Limb (tissue), 2 donors: Measurements from ENCODE around the gene AHNAK.
"Not testable (repeated sequence)": the region's sequence is repeated elsewhere in the genome, so short reads cannot be mapped to it uniquely, and the experiment has no call there.

Source experiments
- DNase-seq, 2 donors: peaks; one replicate each; pipeline ENCODE4 v3.0.0-alpha.2; 2016; ENCODE audit errors: extremely low spot score in 2 of 2

The AHNAK gene

DNA sequence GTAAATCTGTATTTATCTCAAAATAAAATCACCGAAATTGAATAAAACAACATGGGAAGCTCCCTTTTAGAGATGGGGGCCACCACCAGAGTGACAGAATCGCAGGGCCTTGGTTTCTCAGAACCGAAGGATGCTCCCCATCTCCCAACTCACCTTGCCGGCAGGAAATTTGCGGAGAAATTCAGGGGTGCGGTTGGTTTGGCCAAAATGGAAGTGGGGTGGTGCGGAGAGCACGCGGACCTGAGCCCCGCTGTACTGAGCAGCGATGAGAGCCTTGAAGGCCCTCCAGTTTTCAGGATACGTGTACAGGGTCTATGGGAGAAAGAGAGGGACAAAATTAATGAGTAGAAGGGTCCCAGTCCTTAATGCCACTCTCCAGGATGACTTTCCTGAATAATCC is 25.8 kb upstream of the AHNAK start:
- DNase-seq: no peak

DNA sequence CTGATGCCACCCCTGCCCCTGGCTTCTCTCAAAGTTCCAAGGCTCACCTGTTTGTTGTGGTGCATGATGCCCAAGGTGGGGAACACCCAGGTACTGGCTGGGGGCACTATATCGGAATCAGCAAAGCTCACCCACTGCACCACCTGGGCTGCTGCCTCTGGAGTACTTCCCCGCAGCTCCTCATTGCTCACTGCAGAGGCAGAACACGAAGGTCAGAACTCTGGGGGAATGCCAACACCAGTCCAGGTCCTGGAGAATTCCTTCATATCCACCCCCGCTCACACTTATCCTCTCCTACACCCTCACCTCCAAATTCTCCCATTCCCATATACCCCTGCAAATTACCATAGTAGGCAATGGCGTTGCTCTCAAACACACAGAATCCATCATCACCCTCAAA is 24.9 kb upstream of the AHNAK start:
- not testable (repeated sequence) for DNase-seq

DNA sequence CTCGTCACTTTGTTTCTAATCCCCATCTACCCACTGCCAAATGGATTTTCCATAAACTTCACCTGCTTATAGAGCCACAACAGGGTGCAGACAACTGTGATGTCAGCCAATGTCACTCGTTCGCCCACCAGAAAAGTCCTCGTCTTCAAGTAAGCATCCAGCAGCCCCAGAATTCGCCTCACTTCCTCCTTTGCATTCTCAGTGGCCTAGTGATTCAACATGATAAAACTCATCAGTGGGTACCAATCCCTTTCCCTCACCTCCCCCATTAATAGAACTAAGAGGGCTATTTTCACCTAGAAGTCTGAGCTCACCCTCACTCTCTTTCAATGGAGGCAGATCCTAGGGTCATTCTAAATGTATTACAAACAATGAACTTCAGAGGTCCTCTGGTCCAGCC is 24.3 kb upstream of the AHNAK start:
- DNase-seq: not testable (repeated sequence)

DNA sequence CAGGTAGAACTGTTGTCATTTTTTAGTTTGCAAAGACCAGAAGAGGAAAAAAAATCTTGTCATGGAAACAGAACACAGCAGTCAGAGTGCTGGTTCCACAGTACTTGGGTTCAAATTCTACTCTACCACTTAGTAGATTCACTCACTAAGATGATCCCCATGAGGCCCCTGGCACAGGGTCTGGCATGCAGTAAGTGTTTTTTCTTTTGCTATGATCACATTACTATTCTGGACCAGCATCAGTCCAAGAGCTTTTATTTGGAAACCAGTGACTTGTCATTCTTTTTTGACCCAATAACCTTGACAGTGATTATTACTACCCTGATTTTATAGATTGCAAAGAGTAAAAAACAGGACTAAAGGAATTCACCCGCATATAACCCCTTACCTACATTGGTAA is 23.0 kb upstream of the AHNAK start:
- no peak for DNase-seq

DNA sequence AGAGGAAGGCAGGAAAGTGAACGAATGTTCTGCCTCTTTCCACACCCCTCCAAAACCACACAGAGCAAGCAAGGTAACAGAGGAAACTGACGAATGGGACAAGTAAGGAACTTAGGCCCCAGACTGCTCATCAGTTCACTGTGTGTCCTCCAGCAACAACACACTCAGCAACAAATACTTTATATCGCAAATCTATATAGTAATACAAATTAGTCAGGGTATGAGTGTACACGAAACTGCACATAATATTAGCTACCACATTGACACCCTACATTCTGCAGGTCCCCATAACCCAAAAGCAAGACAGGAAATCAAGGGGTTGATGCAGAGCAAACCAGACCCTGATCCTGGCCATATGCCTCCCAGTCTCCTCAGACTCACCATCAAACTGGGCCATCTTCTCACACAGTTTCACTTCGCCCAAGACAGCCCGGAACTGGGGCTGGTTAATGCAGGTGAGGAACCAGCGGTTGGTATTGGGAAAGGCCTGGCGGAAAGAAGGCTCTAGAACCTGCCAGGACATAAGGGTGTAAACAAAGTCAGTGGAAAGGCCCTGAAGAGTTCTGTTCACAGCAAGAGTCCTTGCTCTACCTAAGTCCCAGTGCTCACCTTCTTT is 20.5 kb upstream of the AHNAK start:
- no peak for DNase-seq

DNA sequence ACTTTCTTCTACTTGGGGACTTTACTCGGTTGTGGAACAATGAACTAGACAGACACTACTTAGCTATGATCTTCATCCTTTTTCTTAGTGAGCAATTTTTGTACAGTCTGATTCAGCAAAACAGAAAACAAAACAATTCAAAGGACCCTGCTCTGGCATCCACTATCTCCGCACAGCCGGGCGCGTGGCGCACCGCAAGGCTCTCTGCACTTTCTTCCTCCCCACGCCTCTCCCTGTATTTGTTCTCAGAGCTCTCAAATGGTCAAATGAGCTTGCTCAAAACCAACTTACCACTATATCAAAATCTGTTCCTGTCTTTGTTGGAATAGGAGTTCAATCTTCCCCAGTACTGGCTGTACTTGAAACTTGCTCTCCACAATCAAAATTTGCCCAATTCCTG is 19.6 kb upstream of the AHNAK start:
- no peak for DNase-seq

DNA sequence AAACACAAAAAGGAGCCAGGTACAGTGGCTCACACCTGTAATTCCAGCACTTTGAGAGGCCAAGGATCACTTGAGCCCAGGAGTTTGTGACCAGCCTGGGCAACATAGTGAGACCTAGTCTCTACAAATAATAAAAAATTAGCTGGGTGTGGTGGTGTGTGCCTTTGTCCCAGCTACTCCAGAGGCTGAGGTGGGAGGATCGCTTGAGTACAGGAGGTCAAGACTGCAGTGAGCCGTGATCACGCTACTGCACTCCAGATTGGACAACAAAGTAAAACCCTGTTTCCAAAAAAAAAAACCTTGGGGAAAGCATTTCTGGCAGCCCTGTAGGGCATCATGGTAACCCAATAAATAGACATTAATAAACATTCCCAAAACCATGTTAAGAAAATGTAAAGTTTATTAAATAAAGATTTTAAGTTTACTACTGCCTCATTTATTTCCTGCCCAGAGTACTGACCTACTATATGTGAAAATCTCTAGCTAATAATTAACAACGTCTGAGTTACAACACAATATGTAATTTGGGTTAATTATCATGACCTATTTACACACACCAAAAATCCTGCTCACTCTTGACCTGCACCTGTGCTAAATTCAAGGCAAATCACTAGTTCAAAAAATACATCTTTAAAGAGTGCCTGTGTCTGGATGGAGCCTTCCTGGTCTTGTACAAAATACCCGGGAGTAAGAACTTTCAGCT is 18.6 kb upstream of the AHNAK start:
- no peak for DNase-seq

DNA sequence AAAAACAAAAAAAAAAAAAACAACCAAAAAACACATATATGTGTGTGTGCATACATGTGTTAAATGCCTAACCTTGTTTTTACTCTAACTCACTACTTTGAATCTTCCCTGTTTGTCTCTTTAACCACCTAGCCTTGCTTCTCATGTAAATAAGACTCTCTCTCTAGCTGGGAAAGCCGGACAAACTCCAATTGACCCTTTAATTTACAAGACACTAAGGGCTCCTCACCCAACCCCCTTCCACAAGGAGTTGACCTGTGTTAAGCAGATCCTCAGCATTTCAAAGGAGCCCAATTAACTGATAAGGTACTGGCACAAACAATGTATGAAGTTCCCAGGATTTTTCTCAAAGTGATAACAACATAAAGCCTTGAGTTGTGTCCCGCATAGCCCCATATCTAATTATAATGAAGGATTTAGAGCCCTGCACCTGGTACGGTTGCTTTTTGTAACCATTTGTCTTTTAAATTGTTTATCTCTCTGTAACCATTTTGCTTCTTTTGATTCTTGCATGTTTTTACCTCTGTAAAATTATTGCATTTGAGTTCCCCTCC is 15.1 kb upstream of the AHNAK start:
- not testable (repeated sequence) for DNase-seq

DNA sequence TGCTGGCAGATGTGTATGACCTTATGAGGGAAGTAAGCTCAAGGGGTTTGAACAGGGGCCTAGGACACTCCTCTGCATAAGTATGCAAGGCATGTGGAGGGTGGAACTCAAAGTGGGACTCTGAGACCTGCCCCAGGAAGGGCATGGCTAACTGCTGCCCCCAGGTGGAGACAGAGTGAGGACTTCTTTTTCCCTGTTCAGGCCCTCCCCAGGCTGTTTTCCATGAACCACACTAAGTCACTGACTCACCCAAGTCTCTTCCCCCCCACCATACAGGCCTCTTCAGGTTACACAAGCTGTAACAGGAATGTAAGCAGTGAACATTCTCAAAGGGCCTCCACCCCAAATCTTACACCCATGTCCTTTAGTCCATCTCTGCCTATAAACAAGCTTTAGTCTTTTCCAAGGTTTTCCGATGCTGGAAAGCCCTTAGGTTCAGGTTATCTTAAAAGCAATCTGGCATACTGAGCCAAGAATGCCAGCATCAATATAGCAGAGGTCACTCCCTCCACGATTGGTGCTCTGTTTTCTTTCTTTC is 14.0 kb upstream of the AHNAK start:
- DNase-seq: peak; percentile 78 to 82

DNA sequence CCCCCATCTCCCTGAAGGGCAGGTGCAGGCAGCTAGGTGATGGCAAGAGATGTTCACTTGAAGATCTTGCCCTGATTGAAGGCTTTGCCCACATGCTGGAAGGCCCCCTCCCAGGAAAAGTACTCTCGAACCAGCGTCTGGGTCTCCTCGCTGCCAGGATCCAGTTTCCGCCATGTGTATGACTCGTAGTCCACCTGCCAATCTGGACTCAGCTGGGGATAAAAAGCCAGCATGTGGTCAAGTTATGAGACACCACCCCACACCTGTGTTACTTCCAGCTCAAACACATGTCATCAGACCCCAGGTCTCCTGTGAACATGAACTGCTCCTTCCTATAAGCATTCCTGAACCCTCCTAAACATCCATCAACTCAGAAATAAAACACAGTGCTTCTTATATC is 13.0 kb upstream of the AHNAK start:
- DNase-seq: not testable (repeated sequence)

DNA sequence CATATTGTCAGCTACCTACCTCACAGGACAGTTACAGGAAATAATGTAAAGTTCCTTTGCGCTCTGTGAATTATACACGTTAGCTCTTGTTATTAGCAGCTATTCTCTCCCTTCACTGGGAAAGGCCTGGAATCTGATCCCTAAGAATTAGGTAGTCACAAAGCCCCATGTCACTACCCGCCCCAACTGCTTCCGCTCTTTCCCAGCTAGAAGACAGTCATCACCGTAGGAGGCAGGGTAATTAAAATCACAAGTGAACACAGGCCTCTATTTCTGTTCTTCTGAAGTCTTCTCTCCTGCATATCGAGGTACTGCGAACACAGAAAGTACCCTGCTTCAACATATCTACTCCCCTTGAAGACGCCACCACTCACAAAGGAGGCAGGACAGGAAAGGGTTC is 12.6 kb upstream of the AHNAK start:
- no peak for DNase-seq

DNA sequence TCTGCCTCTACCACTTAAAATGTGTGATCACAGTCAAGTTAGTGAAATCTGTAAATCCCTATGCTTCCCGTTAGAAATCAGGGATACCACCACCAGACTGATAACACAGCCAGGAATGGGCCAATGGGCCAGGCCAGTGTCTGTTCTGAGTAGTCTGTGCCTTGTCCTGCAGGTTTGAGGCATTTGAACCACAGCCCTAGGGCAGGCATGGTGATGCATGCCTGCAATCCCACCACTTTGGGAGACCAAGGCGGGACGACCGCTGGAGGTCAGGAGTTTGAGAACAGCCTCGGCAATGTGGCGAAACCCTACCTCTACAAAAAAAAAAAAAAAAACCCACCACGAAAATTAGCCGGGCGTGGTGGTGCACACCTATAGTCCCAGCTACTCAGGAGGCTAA is 12.1 kb upstream of the AHNAK start:
- no peak for DNase-seq

DNA sequence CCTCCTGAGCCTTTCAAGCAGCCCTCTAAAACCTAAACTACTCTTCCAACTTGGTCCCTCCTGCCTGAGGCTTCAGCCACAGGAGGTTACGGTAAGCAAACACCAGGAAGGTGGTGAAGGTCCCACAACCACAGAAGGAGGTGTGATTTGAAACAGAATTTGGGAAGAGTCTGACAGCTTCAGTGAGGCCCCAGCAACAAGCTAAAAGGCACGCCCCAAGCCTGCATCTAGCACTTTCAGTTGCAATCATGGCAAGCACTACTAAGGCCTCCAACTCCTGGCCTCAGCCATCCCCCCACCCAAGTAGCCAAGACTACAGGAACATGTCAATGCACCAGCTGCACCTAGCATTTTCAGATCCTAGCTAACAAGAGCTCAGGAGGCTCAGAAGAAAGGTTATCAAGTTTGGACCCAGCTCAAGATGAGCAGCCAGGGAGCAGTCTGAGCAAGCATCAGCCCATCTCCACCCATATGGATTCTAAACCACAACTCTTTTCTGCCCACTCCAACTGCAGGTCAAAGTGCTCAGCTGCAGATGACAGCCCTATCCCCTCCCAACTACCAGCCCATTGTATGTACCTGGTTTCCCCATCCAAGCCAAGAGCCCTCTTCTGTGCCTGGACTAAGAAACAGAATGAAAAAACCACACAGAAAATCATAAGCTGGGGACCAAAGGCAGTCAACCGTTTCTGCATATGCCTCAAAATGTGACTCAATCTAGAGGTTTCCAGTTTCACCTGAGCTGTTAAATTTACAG is 10.4 kb upstream of the AHNAK start:
- DNase-seq: no peak

DNA sequence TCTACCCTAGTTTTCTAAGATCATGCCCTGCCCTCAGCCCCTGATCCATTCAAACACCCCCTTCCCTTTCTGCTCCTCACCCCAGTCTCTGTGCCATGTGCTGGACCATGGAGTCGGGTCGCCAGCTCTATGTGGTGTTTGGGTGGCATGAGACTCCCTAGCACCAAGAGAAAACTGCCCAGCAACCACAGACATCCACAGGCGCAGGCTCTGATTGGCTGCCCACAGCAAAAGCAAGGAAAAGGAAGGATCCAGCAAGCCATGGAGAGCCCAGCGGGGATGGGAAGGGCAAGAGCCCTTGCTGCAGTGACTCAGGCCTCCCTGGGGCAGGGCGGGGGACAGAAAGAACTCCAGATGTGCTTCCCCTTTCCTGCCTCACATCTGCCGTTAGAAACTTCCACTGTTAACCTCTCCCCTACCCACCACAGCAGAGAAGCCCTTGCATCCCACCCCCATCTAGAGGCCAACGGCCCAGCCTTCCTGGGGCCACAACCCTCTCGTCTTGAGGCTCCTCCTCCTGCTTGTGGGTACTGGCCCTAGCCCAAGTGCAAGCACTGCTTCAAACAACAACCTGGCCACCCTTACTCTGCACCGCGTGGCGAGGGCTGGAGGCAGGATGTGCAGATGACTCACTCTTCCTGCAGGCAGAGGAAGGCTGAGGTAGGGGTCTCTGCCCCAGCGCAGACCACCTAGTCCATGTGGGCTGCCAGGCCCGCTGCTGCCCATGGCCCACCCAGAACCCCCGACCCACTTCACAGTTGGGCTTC is 9.7 kb upstream of the AHNAK start:
- peak; percentile 76 to 78 for DNase-seq

DNA sequence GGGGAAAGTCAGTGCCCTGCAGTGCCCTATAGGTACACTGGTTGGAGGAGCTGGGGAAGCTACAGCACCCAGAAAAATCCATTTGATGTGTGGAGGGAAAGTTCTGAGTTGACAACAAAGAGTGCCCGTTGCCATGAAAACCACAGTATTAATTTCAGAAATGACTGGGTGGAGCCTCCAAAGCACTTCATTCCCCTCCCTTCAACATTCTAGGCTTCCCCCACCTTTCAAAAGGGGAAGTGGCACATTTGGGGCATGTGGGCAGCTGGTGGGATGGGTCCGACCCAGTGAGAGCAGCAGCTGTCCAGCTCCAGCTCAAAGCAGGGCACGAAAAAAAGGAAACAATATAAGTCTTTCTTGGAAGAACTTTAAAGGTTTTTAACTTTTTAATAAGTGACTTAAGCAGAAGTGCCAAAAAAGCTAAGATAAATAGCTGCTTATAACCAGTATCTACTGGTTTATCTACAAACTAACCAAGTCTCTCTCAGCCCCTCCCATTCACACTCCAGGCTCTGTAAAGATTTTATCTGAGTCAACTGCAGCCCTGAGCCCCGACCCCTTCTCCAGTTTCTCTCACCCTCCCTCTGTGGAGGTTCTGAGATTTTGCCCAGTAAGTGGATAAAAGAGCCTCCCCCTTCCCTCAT is 9.0 kb upstream of the AHNAK start:
- peak in 1 of 2 donors; percentile 58 for DNase-seq

DNA sequence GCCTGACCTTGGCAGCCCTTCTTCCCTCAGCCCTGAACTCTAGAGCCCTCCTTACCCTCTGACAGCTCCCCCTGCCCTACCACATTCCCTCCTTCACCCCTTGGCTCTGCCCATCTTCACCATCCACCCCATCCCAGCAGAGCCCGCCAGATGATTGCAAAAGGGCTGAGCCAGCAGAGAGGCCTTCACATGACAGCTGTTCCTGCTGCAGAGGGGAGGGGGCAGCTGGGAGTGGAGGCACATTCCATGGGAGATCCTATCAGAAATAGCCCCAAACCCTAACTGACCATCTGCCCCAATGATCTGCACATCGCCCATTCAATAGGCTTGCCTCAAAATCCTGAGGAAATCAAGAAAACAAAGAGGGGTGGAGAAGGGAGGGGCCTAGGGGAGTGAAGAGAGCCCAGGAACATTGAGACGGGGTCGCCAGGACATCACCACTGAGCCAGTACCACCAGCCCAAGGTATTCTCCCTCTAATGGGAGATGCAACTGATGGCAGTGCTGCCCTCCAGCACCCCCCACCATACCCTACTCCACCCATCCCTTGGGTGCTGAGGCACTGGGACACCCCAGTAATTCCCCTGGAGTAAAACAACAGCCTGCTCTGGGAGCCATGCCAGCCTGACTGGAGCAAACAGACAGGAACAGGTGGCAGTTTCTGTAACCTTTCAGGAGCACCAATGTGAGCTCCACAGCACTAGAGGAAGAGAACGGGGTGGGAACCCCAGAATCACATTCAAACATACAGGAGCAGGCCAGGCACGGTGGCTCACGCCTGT is 8.0 kb upstream of the AHNAK start:
- peak; percentile 53 to 58 for DNase-seq

DNA sequence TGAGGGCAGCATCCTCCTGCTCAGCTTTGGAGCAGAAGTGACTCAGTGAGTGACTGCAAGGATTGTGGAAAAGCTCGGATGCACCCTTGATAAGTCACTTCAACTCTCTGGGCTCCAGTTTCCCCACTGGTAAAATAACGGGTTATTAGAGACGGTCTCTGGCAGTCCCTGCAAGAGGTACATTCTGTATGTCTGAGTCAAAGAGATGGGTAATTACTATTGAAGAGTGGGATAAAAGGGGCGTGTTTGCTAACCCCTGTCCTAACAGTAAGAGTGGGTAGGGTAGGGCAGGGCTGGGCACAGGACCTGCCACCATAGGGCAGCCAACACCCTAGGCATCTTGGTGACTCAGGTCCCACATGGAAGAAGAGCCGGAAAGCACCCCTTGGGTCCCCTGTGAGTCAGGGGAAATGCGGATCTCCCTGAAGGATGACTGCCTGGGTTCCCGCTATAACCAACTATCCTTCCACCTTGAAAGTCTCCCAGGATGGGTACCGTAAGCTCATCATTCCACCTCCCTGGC is 7.3 kb upstream of the AHNAK start:
- no peak for DNase-seq

DNA sequence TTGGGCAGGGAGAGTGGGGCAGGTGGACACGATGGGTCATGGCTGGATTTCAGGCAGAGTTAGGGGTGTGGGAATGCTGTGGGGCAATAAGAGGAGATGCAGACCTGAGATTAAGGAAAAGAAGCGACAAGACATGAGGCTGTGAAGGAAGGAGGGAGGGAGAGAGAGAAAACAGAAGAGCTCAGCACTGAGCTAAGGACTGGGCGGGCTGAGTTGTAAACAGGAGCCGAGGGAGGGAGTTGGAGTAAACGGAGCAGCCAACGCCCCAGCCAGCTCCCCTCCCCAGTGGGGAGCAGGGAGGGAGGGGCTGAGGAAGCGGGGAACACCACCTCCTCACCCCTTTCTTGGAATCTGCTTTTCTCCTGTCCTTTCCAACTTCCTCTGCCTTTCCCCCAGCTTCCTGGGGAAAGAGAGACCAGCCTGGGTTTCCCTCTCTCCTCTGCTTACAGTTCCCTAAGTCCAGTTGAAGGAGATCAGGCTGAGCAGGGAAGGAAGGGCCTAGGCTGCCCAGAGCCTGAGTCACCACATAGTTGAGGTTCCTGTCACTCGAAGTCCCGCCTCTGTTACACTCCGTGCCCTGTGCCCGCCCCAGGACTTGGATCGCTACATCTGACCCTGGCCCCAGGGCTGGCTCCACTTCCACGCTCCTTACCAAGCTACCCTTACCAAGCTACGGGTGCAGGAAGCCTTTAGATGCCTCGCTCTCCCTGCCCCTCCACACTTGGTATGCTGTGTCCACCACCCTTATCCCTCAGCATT is 6.7 kb upstream of the AHNAK start:
- peak; percentile 81 to 91 for DNase-seq

DNA sequence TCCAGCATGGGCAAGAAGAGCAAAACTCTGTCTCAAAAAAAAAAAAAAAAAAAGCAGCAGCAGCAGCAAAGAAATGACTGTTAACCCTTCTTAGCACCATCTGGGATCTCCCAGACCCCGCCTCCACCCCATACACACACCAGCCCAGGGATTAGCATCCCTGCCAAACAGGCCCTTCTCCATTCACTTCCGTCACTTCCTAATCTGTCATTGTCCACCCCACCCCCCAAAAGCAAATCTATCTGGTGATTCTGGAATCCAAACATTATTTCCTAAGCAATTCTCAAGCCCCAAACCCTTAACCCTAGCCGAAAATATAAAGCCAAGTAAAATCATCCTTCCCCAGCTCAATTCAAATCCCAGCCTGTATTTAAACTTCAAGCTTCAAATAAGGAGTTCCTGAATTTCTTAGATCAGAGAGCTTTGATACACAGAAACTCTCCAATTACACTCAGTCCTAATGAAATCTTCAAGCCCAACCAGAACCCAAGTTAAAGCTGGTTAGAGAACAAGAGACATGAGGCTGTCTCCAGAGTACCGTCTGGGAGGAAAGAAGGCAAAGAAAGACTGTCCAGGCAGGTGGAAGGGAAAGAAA is 6.0 kb upstream of the AHNAK start:
- peak in 1 of 2 donors; percentile 52 for DNase-seq
